ENCODE data around the gene PTPN4. TPM values are rescaled to one million over a fixed set of nuclear protein-coding genes. Genes with fewer than 3 reads are reported as not detected.

The PTPN4 gene
- total and polyA plus RNA-seq, 2 donors (not counting 3 experiments of a cell fraction or from before 2014, with no cell fraction given) = 6.8 to 29.6 TPM

DNA sequence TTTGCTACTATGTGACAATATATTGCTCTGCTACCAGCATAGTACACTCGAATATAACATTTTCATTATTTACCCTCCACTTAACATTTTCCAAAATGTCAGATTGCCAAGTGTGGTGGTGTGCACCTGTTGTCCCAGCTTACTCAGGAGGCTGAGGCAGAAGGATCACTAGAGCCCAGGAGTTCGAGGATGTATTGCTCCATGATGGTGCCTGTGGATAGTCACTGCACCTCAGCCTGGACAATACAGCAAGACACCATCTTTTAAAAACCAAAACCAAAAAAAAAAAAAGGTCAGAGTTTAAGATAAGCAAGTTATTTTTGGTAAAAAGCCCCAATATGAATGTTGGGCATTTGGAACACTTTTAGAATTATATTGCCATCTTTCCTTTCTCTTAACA, 178.0 kb downstream of the PTPN4 start:
- no peak overlapping the region for H3K27ac ChIP-seq (ENCODE audit: insufficient read depth, low read depth, low read length)
- no peaks in the 10 kb centered on the region for H3K9me1 ChIP-seq (replicated peaks; ENCODE audit: control insufficient read depth, extremely low read depth, insufficient read depth, low read length)
- H4K20me1 ChIP-seq (replicated peaks; ENCODE audit: control insufficient read depth, extremely low read depth, insufficient read depth, low read length) = no peaks in the 10 kb centered on the region
- no peaks in the 10 kb centered on the region for H3K36me3 ChIP-seq (ENCODE audit: control insufficient read depth in 2 of 2, extremely low read depth in 1 of 2, insufficient read depth in 2 of 2, low read length in 2 of 2)
- BruUV-seq (replicated peaks) = no TSS peak
- H3K4me3 ChIP-seq (replicated peaks in 1 of 3; ENCODE audit: insufficient read depth in 1 of 3, low read depth in 1 of 3, low read length in 3 of 3) = no peak overlapping the region
- intact Hi-C loops (cut with micrococcal nuclease) (no loop called here), dilution Hi-C loops (cut with MboI; ENCODE audit: extremely low pct_ligation_motif_present, low sequenced_read_pairs) (no loop called here)
- no peak overlapping the region for H3K4me2 ChIP-seq (ENCODE audit: insufficient read depth, low read length)
- POLR2A ChIA-PET = no interaction called here
- no peak for DNase-seq (ENCODE audit: low read depth, low spot score)
- no peak for FAIRE-seq
- no peaks in the 10 kb centered on the region for H3K4me1 ChIP-seq (ENCODE audit: control insufficient read depth, extremely low read depth, insufficient read depth, low read length)
- no peak overlapping the region for H3K9ac ChIP-seq (replicated peaks; ENCODE audit: extremely low read depth, insufficient read depth, low read length)
- no peak overlapping the region for H2AFZ ChIP-seq (ENCODE audit: low read depth, low read length)
- H3K79me2 ChIP-seq (ENCODE audit: control insufficient read depth, insufficient read depth, low read length) = no peaks in the 10 kb centered on the region
- H3K27me3 ChIP-seq (ENCODE audit: control insufficient read depth in 2 of 2, insufficient read depth in 2 of 2, low read length in 2 of 2) = no peaks in the 10 kb centered on the region
- no peaks in the 10 kb centered on the region for H3K9me3 ChIP-seq (replicated peaks; ENCODE audit: control insufficient read depth, insufficient read depth, low read length)
- TF ChIP-seq POLR2A (IDR thresholded peaks at IDR 0.05; ENCODE audit: low read depth, low read length) (no peak), POLR2AphosphoS5 (IDR thresholded peaks at IDR 0.05; ENCODE audit: insufficient read depth, low read depth, low read length) (no peak), GATA2 (IDR thresholded peaks at IDR 0.05; ENCODE audit: insufficient read depth, insufficient read length, low read depth, low read length) (no peak), MYC (IDR thresholded peaks at IDR 0.05; ENCODE audit: low read depth, low read length) (no peak), JUN (IDR thresholded peaks at IDR 0.05; ENCODE audit: borderline replicate concordance, insufficient read depth, insufficient read length, low read depth) (no peak), FOS (IDR thresholded peaks at IDR 0.05; ENCODE audit: borderline replicate concordance, insufficient read depth, low read length) (no peak), EZH2 (IDR thresholded peaks at IDR 0.05; ENCODE audit: borderline replicate concordance, low read depth, low read length, severe bottlenecking) (no peak)
- TF ChIP-seq, protein P1, sequence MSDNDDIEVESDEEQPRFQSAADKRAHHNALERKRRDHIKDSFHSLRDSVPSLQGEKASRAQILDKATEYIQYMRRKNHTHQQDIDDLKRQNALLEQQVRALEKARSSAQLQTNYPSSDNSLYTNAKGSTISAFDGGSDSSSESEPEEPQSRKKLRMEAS (IDR thresholded peaks at IDR 0.05; ENCODE audit: insufficient read depth, insufficient read length) = no peak
- TF ChIP-seq, protein P2, sequence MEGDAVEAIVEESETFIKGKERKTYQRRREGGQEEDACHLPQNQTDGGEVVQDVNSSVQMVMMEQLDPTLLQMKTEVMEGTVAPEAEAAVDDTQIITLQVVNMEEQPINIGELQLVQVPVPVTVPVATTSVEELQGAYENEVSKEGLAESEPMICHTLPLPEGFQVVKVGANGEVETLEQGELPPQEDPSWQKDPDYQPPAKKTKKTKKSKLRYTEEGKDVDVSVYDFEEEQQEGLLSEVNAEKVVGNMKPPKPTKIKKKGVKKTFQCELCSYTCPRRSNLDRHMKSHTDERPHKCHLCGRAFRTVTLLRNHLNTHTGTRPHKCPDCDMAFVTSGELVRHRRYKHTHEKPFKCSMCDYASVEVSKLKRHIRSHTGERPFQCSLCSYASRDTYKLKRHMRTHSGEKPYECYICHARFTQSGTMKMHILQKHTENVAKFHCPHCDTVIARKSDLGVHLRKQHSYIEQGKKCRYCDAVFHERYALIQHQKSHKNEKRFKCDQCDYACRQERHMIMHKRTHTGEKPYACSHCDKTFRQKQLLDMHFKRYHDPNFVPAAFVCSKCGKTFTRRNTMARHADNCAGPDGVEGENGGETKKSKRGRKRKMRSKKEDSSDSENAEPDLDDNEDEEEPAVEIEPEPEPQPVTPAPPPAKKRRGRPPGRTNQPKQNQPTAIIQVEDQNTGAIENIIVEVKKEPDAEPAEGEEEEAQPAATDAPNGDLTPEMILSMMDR (IDR thresholded peaks at IDR 0.05; ENCODE audit: extremely low read depth in 1 of 2, insufficient read depth in 1 of 2, low read depth in 1 of 2, low read length in 2 of 2) = no peak
- CTCF ChIA-PET = interaction anchor here (1.5 kb wide), 1 partner anchor 15 kb away, joined by 4 read pairs; no protein-coding TSS in a partner anchor
